ENCODE measurements around the gene MOCS2.

The MOCS2 gene

DNA sequence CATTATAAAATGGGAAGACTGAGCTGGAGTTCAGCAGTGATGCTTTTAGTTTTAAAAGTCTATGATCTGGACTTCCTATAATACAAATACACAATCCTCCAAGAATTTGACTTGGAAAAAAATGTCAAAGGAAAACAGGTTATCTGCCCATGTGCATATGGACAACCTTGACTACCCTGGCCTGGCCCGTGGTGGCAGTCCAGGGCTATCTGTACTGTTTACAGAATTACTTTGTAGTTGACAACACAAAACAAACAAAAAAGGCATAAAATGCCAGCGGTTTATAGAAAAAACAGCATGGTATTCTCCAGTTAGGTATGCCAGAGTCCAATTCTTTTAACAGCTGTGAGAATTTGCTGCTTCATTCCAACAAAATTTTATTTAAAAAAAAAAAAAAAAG lies 17.3 kb downstream of the MOCS2 start:
- FAIRE-seq = no peak

- FAIRE-seq = no peak
Measured at GRCh38 chr5:53091289-53091688, 18.3 kb downstream of the MOCS2 start.

DNA sequence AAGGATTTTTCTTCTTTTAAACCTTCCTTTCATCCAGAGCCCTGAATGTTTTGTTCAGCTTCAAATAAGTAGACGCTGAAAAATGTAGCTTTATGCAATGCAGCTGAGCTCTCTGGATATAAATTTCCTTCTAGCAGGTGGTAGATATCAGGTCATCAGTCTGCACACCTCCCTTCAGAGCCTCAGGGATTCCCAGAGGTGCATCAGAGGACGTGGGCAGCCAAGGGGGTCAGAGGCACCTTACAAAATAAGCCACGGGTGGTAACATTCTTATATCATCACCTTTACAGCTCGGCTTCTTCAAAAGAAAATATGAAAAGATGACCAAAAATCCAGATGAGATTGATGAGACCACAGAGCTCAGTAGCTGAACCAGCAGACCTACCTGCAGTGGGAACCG lies 19.3 kb downstream of the MOCS2 start:
- no peak for FAIRE-seq

DNA sequence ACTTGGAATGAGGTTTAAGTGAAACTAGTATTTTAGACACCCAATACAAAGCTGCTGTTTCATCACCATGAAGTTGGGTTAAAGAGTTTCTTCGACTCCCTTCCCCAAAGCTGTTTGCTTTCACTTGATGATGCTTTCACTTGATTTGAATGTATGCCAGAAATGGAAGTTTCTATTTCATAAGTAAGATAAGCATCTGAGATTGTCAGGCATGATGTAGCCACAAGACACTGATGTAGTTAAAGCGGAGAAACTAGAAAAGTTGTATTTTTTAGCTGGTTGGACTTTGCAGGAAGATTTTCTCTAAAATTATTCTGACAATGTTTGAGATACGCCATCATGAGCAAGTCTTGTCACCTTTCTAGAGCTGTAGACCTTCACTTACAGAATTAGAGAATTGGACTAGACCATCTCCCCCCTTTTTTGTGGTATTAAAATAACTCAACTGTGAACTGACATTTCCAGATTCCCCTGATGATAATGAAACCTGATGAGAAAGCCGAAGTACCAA lies 20.0 kb downstream of the MOCS2 start:
- FAIRE-seq = no peak

GRCh38 chr5:53087621-53088121 lies 21.9 kb downstream of the MOCS2 start:
- no peak for FAIRE-seq

GRCh38 chr5:53087171-53087570 lies 22.4 kb downstream of the MOCS2 start:
- FAIRE-seq = no peak

- no peak for FAIRE-seq
Measured at GRCh38 chr5:53084546-53085255, 24.9 kb downstream of the MOCS2 start.

- FAIRE-seq = no peak
Measured at GRCh38 chr5:53083927-53084326, 25.6 kb downstream of the MOCS2 start.

DNA sequence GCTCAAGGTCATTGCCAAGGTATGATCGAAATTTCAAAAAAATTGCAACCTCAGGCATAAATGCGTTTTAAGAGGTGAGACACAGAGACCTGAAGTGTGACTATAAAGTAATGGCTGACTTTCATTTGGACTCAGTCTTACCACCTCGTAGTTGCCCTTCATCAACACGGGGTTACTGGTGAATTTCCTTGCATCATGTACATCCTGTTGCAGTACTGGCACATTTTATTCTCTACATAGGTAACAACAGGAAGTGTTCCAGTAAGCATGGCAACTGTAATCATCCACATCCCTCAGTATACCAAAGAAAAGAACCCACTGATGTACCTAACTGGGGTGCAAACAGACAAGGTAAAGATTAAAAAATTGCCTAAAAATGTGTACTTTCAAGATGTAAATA lies 29.3 kb downstream of the MOCS2 start:
- no peak for FAIRE-seq

DNA sequence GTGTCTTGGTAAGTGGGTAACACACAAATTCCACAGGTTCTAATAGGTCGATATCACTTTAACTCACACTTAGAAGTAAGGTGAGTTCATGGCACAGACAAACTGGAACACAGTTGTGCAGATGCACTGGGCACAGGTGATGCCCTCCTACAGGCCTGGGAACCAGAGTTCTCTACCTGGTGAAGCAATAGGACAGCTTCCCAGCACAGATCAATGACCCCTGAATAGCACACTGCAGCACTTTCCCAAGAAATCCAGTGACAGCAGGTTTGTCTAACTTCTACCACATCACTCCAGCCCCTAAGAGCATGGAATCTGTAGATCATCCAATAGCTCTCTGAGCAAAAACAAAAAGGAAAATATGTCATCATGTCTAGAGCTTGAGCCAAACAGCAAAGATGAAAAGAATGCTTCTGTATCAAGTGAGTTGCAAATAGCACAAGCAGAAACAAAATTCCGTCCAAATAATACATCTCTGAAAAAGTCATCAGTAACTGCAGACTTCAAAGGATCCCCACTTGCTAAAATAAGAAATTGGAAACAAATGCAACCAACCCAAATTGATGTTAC lies 33.5 kb downstream of the MOCS2 start:
- FAIRE-seq = no peak

- no peak for FAIRE-seq
Measured at GRCh38 chr5:53073348-53073747, 36.2 kb downstream of the MOCS2 start.

GRCh38 chr5:53071738-53072137 lies 37.8 kb downstream of the MOCS2 start:
- FAIRE-seq = no peak

DNA sequence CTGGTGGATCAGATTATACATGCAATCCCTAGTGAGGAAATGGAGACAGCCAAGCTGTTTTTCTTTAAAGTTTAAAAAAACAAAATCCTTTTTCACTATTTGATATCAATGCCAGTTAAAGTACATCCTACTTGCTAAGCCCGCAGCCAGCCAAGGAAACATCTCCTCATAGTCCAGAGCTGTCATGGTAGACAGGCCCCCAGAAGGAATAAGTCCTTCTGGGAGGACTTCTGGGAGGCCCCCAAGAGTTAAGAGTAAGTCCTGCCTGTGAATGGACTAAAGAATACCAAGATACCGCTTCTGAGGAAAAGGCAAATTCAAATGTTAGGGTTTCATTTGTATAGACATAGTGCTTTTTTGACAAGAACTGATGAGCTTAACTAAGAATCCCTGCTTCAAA lies 38.3 kb downstream of the MOCS2 start:
- no peak for FAIRE-seq

DNA sequence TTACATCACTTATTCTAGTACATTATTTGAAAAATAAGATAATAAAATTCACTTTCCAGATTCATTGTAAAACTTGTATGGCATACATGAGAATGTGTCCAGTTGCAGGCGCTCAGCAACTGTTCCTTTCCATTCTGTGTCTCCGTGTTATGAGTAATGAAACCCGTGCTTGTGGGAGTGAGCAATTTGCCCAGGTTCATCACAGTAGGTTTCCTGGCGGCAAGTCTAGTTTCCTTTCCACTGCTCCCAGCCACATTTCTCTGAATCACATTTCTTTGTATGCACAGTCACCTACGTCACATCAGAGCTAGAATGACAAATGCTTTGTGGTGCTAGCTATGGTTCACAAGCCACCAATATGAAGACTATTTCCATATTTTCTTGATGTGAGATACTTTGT lies 39.9 kb downstream of the MOCS2 start:
- FAIRE-seq = no peak

DNA sequence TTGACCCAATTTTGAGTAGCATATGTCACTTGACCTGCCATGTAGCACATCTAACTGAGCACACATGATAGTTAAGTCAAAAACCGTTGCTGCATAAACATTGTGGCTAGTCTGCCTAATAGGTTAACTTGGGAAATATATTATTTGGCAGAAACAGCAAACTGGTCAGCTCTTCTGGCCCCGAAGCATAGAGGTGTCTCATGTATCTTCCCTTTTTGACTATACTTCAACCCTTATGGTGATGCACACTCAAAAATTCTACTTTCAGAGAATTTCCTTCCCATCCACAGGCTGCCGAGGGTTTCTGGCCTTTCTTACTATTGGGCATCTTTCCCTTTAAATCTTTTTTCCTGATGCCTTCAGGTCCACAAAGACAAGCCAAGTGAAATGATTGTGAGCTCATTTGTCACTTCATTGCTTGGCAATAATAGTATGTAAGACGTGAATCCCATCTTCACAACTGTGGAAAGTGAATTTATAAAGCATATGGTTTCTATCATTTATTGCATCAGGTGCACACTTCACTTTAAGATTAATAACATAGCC lies 41.2 kb downstream of the MOCS2 start:
- no peak for FAIRE-seq

DNA sequence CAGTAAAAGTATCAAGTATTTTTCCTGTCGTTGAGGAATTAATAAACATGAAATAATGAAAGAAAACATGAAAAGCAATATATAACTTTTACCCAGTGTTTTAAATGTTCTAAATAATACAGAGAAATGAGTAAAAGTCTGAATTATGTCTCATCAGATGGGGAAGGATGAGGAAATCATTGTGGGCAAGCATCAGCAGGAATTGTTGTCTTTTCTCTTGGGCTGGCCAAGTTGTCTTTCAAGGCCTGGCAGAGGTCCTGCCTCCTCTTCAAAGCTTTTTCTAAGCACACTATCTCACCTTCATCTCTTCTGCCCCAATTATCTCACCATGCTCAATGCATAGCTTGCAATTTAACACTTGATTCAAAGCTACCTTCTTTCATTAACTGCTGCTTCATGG lies 41.9 kb downstream of the MOCS2 start:
- no peak for FAIRE-seq

DNA sequence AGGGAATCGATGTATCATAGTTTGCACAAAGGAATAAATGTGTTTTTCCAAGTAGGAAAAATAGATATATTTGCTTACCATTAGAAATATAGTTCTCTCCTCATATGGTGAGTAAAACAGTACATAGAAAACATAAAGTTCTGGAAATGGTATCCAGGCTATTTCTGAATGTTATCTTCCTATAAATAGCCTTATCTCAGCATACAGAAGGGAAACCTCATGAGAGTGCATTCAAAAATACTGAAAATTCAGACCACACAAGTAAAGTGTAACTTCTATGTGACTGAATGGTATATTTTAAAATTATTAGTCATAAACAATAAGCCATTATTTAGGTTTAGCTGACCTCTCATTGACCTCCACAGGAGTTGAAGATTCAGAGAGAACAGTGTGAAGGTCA lies 43.5 kb downstream of the MOCS2 start:
- no peak for FAIRE-seq

- FAIRE-seq = no peak
Measured at GRCh38 chr5:53063791-53064190, 45.8 kb downstream of the MOCS2 start.

- no peak for FAIRE-seq
Measured at GRCh38 chr5:53063176-53063575, 46.4 kb downstream of the MOCS2 start.

DNA sequence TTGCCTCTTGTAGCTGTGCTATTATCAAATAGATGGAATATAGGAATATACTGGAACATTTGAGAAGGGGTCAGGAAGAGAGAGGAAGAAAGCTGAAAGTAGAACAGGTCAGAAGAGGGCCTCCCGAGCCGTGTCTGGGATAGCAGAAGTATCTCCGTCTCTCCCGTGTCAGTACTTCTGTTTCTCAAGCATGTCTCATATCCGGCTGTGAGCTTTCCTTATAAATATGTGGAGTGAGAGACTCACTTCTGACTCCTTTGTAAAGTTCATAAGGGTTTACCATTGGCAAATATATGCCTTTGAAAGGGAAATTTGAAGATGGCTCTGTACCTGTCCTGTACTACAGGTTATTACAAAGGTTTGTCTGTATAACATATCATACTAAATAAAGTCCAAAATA lies 50.3 kb downstream of the MOCS2 start:
- FAIRE-seq = no peak

DNA sequence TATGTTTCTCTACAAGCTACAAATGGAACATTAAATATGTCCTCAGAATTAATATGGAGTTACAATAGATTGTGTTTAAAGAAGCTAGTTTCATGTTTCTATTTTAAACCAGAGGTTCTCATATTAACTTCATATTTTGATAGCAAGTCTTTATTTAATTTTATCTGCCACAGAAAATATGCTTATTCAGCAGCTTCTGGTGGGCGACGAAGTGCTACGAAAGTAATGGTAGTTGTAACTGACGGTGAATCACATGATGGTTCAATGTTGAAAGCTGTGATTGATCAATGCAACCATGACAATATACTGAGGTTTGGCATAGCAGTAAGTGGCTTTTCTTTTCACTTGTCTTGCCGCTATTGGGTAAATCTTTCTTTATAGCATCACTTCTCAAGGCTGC lies 54.2 kb downstream of the MOCS2 start:
- FAIRE-seq = no peak

DNA sequence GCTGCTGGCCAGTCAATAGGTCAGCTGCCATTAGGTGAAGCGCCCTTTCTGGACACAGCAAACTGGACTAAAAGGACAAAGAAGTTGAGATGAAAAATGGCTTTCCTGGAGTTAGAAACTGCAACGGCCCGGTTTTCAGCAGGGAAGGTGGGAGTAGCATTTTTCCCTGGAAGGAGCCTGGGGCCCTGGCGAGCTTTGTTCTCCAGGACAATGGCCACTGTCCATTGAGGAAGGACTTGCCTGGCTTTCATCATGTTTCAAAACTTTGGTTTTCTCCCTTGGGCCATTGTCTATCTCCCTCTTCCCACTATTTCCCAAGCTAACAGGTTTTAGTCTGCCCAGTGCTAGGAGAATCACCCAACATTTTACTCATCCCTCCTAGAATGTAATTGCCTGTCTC lies 56.2 kb downstream of the MOCS2 start:
- no peak for FAIRE-seq

DNA sequence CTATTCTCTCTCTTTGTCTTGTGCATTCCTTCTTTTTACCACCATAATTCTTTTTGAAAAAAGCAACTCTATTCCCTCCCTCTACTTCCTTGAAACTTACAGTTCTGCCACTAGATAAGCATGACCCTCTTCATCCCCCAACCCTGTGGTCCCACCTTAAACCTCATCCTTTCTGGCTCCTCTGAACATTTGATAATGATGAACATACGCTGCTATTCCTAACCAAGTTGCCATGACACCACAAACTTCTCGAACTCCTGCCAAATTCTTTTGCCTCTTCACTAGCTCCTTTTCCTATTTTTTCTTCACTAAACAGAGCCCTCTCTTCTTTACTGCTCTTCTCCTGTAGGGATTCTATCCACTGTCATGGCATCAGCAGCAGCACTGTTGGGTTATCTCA lies 57.1 kb downstream of the MOCS2 start:
- FAIRE-seq = no peak

DNA sequence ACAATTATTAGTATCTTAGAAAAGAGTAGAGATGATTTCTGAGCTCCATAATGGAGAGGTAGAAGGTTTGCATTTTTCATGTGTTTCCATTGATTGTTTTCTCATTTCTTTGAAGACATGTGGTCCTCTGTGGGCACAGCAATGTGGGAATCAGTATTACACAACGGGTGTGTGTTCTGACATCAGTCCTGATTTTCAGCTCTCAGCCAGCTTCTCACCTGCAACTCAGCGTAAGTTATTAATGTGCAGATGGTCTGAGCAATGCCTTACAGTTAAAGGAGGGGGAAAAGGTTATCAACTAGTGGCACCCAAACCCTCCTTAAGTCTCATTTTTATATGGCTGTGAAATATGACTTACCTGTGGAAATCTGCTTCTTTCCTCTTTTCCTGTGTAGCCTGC lies 61.3 kb downstream of the MOCS2 start:
- no peak for FAIRE-seq
